GM10248 (cell line): ENCODE results near the gene N4BP2L1.
A peak's percentile ranks its signal among the peaks of the same experiment; 100 is the strongest.

ENCODE experiments used
- CTCF ChIA-PET: fragments of 300-600 bp; sonication (Branson Sonifier 250); formaldehyde crosslinking; extraction: SDS; loops from one replicate; lab custom pipeline; 2021; ENCODE audit warnings: antibody characterized with exemption; lab: Yijun Ruan, JAX
- POLR2A ChIA-PET: fragments of 350-650 bp; sonication (Branson Sonifier 250); formaldehyde crosslinking; extraction: SDS; loops from one replicate; lab custom pipeline; 2020; ENCODE audit warnings: antibody characterized with exemption; lab: Yijun Ruan, JAX
- DNase-seq: peaks from one replicate; pipeline ENCODE4 v3.0.0; 2012; ENCODE audit errors: extremely low spot score
- TF ChIP-seq, protein P1 (sequence below): IDR thresholded peaks from 2 replicates; pipeline ENCODE4 v1.5.1; 2012; ENCODE audit warnings: mild to moderate bottlenecking, low read depth; ENCODE audit errors: extremely low read depth, missing control alignments, control extremely low read depth

N4BP2L1 gene

DNA sequence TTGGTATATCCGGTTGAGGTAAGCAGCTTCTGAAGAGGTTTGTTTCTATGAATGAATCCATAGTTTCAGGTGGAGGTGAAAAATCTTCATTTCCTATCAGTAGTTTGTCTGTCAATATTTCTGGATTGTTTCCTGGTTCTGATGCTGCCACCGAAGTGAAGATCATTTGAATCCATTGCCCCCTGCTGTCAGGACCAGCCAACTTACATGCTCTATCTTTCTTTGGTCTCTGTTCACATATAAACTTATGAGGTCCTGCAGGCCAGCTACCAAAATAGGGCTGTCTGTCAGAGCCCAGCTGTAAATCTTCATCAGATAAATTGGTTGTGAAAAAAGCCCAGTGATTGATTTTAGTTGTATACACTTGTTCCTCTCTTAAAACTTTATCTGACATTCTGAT lies 15.2 kb upstream of the N4BP2L1 start:
- POLR2A ChIA-PET, result no interaction called here
- CTCF ChIA-PET, result interaction anchor here (1.0 to 5.5 kb wide), 12 partner anchors 9 to 279 kb away, joined by 3 to 25 read pairs (median 3); partner anchors contain the start of gene N4BP2L1
- DNase-seq, result peak; percentile 64
- TF ChIP-seq, protein P1, sequence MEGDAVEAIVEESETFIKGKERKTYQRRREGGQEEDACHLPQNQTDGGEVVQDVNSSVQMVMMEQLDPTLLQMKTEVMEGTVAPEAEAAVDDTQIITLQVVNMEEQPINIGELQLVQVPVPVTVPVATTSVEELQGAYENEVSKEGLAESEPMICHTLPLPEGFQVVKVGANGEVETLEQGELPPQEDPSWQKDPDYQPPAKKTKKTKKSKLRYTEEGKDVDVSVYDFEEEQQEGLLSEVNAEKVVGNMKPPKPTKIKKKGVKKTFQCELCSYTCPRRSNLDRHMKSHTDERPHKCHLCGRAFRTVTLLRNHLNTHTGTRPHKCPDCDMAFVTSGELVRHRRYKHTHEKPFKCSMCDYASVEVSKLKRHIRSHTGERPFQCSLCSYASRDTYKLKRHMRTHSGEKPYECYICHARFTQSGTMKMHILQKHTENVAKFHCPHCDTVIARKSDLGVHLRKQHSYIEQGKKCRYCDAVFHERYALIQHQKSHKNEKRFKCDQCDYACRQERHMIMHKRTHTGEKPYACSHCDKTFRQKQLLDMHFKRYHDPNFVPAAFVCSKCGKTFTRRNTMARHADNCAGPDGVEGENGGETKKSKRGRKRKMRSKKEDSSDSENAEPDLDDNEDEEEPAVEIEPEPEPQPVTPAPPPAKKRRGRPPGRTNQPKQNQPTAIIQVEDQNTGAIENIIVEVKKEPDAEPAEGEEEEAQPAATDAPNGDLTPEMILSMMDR, result peak; percentile 30

DNA sequence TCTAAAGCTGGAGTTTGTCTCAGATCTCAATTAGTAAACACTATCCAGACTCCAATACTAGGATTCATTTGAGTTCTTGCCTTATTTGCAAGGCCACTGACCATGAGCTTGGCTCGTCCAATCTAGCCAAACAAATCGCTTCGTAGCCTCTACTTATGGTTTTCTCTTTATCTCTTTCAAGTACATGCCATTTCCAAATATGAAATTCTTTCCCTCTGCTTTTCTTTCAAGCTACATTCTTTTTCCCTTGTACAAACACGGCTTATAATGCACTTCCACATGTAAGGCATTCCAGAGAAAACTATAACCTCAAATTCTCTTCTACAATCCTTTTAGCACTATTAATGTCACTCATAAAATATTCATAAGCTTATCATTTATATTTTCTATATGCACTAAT lies 10.9 kb upstream of the N4BP2L1 start:
- ChIA-PET CTCF (interaction anchor here (1.2 to 5.5 kb wide), 5 partner anchors 10 to 192 kb away, joined by 3 to 25 read pairs (median 5); partner anchors contain the start of gene N4BP2L1), POLR2A (no interaction called here)
- TF ChIP-seq, protein P1, result no peak
- DNase-seq, result no peak

DNA sequence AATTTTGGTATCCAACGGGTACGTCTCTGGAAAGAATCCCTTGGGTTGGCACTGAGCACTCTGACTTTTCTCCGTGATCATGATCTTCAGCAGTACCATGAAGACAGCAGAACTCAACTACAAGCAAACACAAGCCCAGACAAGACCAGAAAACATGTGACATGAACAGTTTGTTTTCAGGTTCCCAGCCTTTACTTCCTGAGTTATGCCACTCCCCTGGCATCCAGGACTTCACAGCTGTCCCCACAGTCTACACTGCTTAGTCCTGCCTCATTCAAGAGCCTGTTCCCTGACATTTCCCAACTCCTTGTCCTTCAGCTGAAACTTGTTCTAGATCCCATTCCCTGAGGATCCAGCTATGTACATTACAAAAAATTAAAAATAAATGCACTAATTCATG lies 4.9 kb upstream of the N4BP2L1 start:
- DNase-seq, result no peak
- CTCF ChIA-PET, result interaction anchor here (0.8 to 1.3 kb wide), 5 partner anchors 8 to 32 kb away, joined by 3 to 4 read pairs (median 3); no protein-coding TSS in a partner anchor
- POLR2A ChIA-PET, result no interaction called here
- TF ChIP-seq, protein P1, result no peak

DNA sequence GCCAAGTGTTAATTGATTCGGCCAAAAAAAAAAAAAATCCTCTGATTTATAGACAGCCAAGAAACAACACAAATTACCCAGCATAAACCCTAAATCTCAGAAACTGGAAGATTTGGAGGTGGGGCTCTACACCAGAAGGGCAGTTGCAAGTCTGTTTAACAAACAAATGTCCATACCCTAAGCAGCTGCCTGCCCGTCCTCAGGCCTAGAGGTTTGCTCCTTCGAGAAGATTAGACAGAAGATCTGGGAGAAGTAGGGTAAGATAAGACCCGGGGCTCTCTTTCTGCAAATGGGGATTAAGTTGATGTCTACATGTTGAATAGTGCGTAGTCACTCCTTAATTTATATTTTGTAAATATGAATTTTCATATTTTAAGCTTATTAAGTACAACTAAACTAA lies 3.4 kb upstream of the N4BP2L1 start:
- POLR2A ChIA-PET, result no interaction called here
- DNase-seq, result no peak

DNA sequence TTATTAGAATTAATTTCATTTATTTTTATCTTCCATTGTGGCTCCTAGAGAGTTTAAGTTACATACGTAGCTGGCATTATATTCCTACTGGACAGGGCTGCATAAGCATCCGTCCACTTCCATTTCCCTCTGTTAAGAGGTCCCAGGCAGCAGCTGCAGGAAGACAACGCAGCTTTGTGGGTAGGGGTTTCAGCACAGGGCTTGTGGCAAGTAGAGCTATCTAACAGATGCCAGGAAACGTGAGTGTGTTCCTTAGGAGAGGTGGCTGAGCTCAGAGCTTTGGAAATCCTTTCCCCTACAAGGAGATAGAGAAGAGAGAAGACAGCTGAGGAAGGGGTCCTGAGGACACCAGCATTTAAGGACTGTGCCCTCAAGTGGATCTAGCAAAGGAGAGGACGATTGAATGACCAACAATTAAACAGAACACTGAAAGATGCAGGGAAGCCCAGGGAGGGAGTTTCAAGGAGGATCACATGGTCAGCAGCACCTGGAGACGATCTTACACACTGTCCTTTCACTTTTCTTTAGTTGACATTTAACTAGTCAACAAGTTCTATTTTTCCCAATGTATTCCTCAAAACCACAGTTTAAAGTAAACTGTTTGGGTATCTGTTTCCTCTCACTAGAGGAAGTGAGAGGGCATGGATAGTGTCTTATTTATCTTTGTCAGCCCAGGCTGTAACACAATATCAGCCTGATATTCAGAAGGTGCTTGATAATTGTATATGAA lies 2.3 kb upstream of the N4BP2L1 start:
- CTCF ChIA-PET, result interaction anchor here (1.2 to 3.4 kb wide), 2 partner anchors 11 to 48 kb away, joined by 4 to 25 read pairs; no protein-coding TSS in a partner anchor
- TF ChIP-seq, protein P1, result no peak
- POLR2A ChIA-PET, result no interaction called here
- no peak for DNase-seq

More for the DNA sequence above, 3.4 kb upstream of the N4BP2L1 start:
- TF ChIP-seq, protein P1, result no peak
- CTCF ChIA-PET, result interaction anchor here (1.0 kb wide), 1 partner anchor 14 kb away, joined by 3 read pairs; no protein-coding TSS in a partner anchor

DNA sequence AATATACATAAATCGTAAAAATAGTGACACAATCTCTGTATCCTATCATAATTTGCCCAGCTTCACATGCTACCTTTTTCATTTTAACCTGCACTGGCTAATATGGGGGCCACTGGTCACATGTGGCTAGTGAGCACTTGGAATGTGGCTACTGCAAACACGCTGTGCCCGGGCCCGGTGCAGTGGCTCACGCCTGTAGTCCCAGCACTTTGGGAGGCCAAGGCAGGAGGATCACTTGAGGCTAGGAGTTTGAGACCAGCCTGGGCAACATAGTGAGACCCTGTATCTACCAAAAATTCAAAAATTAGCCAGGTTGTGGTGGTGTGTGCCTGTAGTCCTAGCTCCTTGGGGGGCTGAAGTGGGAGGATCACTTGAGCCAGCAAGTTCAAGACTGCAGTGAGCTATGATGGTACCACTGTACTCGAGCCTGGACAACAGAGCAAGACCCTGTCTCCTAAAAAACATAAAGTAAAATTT lies 1.5 kb upstream of the N4BP2L1 start:
- CTCF ChIA-PET, result interaction anchor here (1.2 to 3.4 kb wide), 3 partner anchors 11 to 47 kb away, joined by 4 to 25 read pairs (median 7); no protein-coding TSS in a partner anchor
- TF ChIP-seq, protein P1, result no peak
- no peak for DNase-seq
- POLR2A ChIA-PET, result no interaction called here
